Activated T-helper 17 cell treated with anti-CD3 and anti-CD28 coated beads, Interleukin-2, amount 50 U/mL, for 72 hours (primary cell): ENCODE results near the gene MGLL. TPM values are rescaled to one million over a fixed set of nuclear protein-coding genes. Genes with fewer than 3 reads are reported as not detected.

Source experiments
- ATAC-seq: fragments of 150-1000 bp; cut with Tn5 transposase; replicated peaks from 2 replicates; pipeline ENCODE4 v1.10.0; 2021; ENCODE audit warnings: mild to moderate bottlenecking, moderate library complexity
- H3K27ac Mint-ChIP-seq: one replicate; pipeline ENCODE4 v1.8.0; 2022; ENCODE audit warnings: mixed read lengths
- H3K27me3 Mint-ChIP-seq: one replicate; pipeline ENCODE4 v1.8.0; 2022; ENCODE audit warnings: mixed read lengths
- H3K36me3 Mint-ChIP-seq: one replicate; pipeline ENCODE4 v1.8.0; 2022; ENCODE audit warnings: low read depth, mild to moderate bottlenecking, mixed read lengths
- H3K4me1 Mint-ChIP-seq: one replicate; pipeline ENCODE4 v1.8.0; 2022; ENCODE audit warnings: mixed read lengths
- H3K4me3 Mint-ChIP-seq: one replicate; pipeline ENCODE4 v1.8.0; 2022; ENCODE audit warnings: mild to moderate bottlenecking, mixed read lengths
- H3K9me3 Mint-ChIP-seq: one replicate; pipeline ENCODE4 v1.8.0; 2022; ENCODE audit warnings: mixed read lengths
- total RNA-seq, 2 donors: library from RNA; stranded (reverse); gene quantifications; one replicate each; pipeline ENCODE4 v1.2.3, GENCODE V29; 2022

MGLL gene
- total RNA-seq, 2 donors from 2014 or later, result 1.2 to 1.4 TPM

DNA sequence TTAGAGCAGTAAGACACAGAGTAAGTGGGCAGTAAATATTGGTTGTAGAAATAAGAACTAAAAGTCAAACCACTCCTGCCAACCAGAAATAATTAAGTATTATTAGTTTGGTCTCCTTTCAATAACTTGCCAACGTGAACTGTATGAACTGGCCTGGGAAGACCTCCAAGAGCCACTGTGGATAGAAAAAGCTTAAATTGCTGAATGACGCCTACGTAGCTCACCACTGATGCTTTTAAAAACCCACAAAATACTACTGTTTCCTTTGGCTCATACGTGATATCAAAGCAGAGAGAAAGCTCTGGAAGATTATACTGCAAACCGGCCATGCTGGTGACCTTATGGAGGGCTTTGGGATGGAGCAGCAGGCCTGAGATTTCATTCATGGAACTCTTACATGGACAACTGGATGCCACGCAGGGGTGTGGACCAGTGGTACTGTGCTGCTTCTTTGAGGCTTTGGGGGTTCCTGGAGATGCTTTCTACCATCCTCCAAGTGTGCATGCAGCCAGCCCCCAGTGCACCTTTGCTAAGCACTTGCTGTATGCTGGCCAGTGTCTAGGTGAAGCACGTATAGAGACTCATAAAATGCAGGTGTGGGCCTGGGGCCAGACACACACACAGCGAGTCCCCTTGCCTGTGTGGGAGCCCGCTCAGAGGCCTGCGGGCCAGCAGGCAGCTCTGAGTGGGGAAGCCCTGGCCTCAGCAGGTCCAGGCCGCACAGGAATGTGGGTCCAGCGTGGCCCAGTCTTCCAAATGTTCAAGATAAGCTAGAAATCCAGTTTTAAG lies 82.8 kb downstream of the MGLL start:
- Mint-ChIP-seq H3K4me1 (no peaks in the 10 kb centered on the region), H3K27ac (no peak overlapping the region), H3K4me3 (no peak overlapping the region), H3K9me3 (no peaks in the 10 kb centered on the region), H3K27me3 (peaks cover 7% of the 10 kb centered on the region), H3K36me3 (no peaks in the 10 kb centered on the region)
- no peak for ATAC-seq

DNA sequence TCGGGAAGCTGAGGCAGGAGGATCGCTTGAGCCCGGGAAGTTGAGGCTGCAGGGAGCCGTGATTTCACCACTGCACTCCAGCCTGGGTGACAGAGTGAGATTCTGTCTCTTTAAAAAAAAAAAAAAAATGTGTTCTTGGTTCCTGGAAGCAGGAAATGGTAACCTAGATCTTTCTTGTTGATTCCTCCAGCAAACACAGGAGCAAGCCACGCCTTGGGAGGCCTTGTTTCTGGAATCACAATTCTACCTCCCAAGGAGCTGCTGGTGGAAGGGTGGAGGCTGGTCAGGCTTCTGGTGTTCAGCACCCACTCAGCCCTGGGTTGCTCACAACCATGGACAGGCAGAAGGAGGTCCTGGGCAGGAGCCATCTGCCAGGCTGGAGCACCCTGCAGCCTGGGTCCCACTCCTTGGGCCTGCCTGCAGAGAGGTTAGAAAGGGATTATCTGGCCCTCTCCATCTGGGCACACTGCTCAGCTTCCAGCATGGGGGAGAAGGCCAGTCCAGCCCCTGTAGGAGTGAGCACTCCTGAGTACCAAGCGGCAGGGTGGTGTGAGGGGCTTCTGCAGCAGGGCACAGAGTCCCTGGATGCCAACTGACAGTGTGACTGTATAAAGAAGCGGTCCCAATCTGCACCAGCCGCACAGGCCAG lies 84.0 kb downstream of the MGLL start:
- Mint-ChIP-seq H3K9me3 (no peaks in the 10 kb centered on the region), H3K27ac (no peak overlapping the region), H3K4me1 (no peaks in the 10 kb centered on the region), H3K36me3 (no peaks in the 10 kb centered on the region), H3K27me3 (peaks cover 10% of the 10 kb centered on the region), H3K4me3 (no peak overlapping the region)
- ATAC-seq, result no peak

- Mint-ChIP-seq H3K9me3 (no peaks in the 10 kb centered on the region), H3K27me3 (peaks cover 12% of the 10 kb centered on the region), H3K4me3 (no peak overlapping the region), H3K36me3 (no peaks in the 10 kb centered on the region), H3K27ac (no peak overlapping the region), H3K4me1 (no peaks in the 10 kb centered on the region)
- ATAC-seq, result no peak
Observed at GRCh38 chr3:127736801-127737539, 85.3 kb downstream of the MGLL start.

DNA sequence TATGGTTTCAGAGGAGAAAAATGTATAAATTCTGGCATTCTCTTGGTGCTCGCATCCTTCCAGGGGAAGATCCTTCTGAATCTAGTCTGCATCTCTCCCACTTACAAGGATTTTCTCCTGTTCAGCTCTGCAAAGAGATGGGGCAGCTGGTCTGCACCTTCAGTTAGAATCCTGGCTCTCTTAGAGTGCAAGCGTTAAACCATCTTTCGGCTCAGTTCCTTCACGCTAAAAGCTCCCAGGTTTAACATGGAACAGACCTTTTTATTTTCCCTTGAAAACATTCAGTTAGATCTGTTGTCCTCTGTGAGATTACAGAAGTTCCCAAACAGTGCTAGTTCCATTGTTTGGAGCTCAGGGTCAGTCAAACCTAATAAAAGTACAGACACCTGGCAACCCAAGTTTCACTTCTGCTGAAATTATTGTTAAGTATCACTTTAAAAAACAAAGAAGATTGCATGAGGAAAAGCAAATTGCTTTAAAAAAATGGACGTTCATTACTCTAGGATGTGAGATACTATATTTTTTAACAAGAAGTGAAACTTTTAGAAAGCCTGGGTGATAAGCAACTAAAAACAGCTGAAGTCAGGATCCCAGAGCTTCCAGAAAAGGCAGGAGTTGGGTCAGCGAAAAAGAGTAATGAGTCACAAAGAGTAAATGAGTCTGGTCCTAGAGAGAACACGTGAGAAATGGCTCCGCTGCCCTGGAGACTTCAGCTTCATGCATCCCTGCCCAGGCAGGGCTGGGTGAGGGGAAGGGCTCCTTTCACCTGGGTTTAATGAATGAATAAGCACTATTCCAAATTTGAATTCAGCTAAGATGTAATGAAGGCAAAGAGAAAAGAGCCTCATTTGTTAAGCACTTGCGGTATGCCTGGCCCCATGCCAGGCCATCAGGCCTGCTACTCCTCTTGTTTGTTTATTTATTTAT lies 86.3 kb downstream of the MGLL start:
- H3K4me1 Mint-ChIP-seq, result no peaks in the 10 kb centered on the region
- peaks cover 12% of the 10 kb centered on the region for H3K27me3 Mint-ChIP-seq
- no peak overlapping the region for H3K27ac Mint-ChIP-seq

GRCh38 chr3:127734754-127735473 lies 87.4 kb downstream of the MGLL start:
- Mint-ChIP-seq H3K36me3 (no peaks in the 10 kb centered on the region), H3K4me1 (no peaks in the 10 kb centered on the region), H3K27ac (no peak overlapping the region), H3K9me3 (no peaks in the 10 kb centered on the region), H3K27me3 (peaks cover 12% of the 10 kb centered on the region), H3K4me3 (no peak overlapping the region)
- no peak for ATAC-seq

More for the DNA sequence above, 86.3 kb downstream of the MGLL start:
- H3K36me3 Mint-ChIP-seq, result no peaks in the 10 kb centered on the region
- ATAC-seq, result no peak
- no peak overlapping the region for H3K4me3 Mint-ChIP-seq
- H3K9me3 Mint-ChIP-seq, result no peaks in the 10 kb centered on the region

- no peak overlapping the region for H3K4me3 Mint-ChIP-seq
- no peaks in the 10 kb centered on the region for H3K4me1 Mint-ChIP-seq
- H3K36me3 Mint-ChIP-seq, result no peaks in the 10 kb centered on the region
- no peaks in the 10 kb centered on the region for H3K9me3 Mint-ChIP-seq
- ATAC-seq, result no peak
- H3K27ac Mint-ChIP-seq, result no peak overlapping the region
- H3K27me3 Mint-ChIP-seq, result peaks cover 12% of the 10 kb centered on the region
Observed at GRCh38 chr3:127734181-127734720, 88.1 kb downstream of the MGLL start.

GRCh38 chr3:127733781-127734180 lies 88.5 kb downstream of the MGLL start:
- no peak overlapping the region for H3K27ac Mint-ChIP-seq
- no peaks in the 10 kb centered on the region for H3K9me3 Mint-ChIP-seq
- H3K4me3 Mint-ChIP-seq, result no peak overlapping the region
- ATAC-seq, result no peak
- no peaks in the 10 kb centered on the region for H3K36me3 Mint-ChIP-seq
- H3K4me1 Mint-ChIP-seq, result no peaks in the 10 kb centered on the region
- H3K27me3 Mint-ChIP-seq, result peaks cover 12% of the 10 kb centered on the region

DNA sequence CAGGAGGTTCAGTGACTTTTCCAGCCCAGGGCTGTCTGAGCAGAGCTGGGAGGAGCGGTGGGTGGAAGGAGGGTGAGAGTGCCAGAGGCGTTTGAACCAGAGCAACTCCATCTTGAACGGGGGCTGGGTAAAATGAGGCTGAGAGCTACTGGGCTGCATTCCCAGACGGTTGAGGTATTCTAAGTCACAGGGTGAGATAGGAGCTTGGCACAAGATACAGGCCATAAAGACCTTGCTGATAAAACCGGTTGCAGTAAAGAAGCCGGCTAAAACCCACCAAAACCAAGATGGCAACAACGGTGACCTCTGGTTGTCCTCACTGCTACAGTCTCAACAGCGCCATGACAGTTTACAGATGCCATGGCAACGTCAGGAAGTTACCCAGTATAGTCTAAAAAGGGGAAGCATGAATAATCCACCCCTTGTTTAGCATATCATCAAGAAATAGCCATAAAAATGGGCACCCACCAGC lies 89.4 kb downstream of the MGLL start:
- Mint-ChIP-seq H3K36me3 (no peaks in the 10 kb centered on the region), H3K4me1 (no peaks in the 10 kb centered on the region)
- ATAC-seq, result no peak

DNA sequence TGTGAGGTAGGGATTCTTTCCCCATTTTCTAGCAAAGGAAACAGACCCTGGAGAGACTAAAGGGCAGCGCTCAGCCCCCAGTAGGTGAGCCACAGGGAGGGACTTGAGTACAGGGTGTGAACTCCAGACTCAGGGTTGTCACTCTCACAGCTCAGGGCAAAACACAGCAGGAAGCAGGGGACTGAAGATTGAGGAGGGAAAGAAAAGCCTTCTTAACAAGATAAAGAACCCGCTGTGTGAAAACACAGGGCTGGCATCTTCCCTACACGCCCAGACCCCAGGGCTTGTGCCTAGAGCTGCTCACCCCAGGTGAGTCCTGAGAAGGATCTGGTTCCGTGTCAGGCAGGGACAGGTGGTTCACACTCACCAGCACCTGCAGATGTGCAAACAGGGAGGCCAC lies 90.0 kb downstream of the MGLL start:
- no peak overlapping the region for H3K4me3 Mint-ChIP-seq
- H3K36me3 Mint-ChIP-seq, result no peaks in the 10 kb centered on the region
- peaks cover 12% of the 10 kb centered on the region for H3K27me3 Mint-ChIP-seq
- H3K27ac Mint-ChIP-seq, result no peak overlapping the region
- no peaks in the 10 kb centered on the region for H3K4me1 Mint-ChIP-seq
- no peaks in the 10 kb centered on the region for H3K9me3 Mint-ChIP-seq
- no peak for ATAC-seq

More for the DNA sequence above, 89.4 kb downstream of the MGLL start:
- no peak overlapping the region for H3K27ac Mint-ChIP-seq
- no peak overlapping the region for H3K4me3 Mint-ChIP-seq
- H3K9me3 Mint-ChIP-seq, result no peaks in the 10 kb centered on the region
- H3K27me3 Mint-ChIP-seq, result peaks cover 12% of the 10 kb centered on the region

- H3K27ac Mint-ChIP-seq, result no peak overlapping the region
- peaks cover 12% of the 10 kb centered on the region for H3K27me3 Mint-ChIP-seq
- no peak for ATAC-seq
- no peaks in the 10 kb centered on the region for H3K36me3 Mint-ChIP-seq
- no peaks in the 10 kb centered on the region for H3K9me3 Mint-ChIP-seq
- no peak overlapping the region for H3K4me3 Mint-ChIP-seq
- H3K4me1 Mint-ChIP-seq, result no peaks in the 10 kb centered on the region
Observed at GRCh38 chr3:127731546-127732289, 90.6 kb downstream of the MGLL start.

GRCh38 chr3:127730666-127731295 lies 91.5 kb downstream of the MGLL start:
- peaks cover 12% of the 10 kb centered on the region for H3K27me3 Mint-ChIP-seq
- ATAC-seq, result no peak
- H3K27ac Mint-ChIP-seq, result no peak overlapping the region
- H3K36me3 Mint-ChIP-seq, result no peaks in the 10 kb centered on the region
- no peaks in the 10 kb centered on the region for H3K4me1 Mint-ChIP-seq
- H3K4me3 Mint-ChIP-seq, result no peak overlapping the region
- no peaks in the 10 kb centered on the region for H3K9me3 Mint-ChIP-seq

GRCh38 chr3:127730171-127730570 lies 92.1 kb downstream of the MGLL start:
- H3K36me3 Mint-ChIP-seq, result no peaks in the 10 kb centered on the region
- peaks cover 17% of the 10 kb centered on the region for H3K27me3 Mint-ChIP-seq
- no peak overlapping the region for H3K4me3 Mint-ChIP-seq
- H3K4me1 Mint-ChIP-seq, result no peaks in the 10 kb centered on the region
- H3K27ac Mint-ChIP-seq, result no peak overlapping the region
- ATAC-seq, result no peak
- no peaks in the 10 kb centered on the region for H3K9me3 Mint-ChIP-seq
